Common myeloid progenitor, CD34-positive (primary cell): Measurements from ENCODE around the gene TFEB.

Experiments used
- CTCF ChIA-PET: fragments of 350-600 bp; sonication (Branson Sonifier 250); formaldehyde crosslinking; loops from one replicate; lab custom pipeline; 2021; ENCODE audit warnings: antibody characterized with exemption; lab: Charles Lee
- POLR2A ChIA-PET: fragments of 350-600 bp; sonication (Branson Sonifier 250); formaldehyde crosslinking; loops from one replicate; lab custom pipeline; 2021; ENCODE audit warnings: antibody characterized with exemption; lab: Charles Lee
- DNase-seq, 3 donors: peaks; one replicate each; pipeline versions ENCODE4 v3.0.0 to v3.0.0-alpha.2; 2013
- H3K27ac ChIP-seq, 2 experiments: 1 replicate in 1 of 2; 2 replicates in 1 of 2; pipeline ENCODE4 v1.7.0; 2013; ENCODE audit warnings: inconsistent platforms in 2 of 2, low read length in 2 of 2, mild to moderate bottlenecking in 2 of 2, low read depth in 1 of 2, moderate library complexity in 1 of 2; ENCODE audit not compliant: severe bottlenecking in 2 of 2, insufficient read depth in 1 of 2, poor library complexity in 1 of 2
- H3K27me3 ChIP-seq, 5 experiments: replicated peaks in 2 of 5; 1 replicate in 3 of 5; 2 replicates in 2 of 5; pipeline versions ENCODE4 v1.6.1 to v1.7.0; 2013; ENCODE audit warnings: low read length in 4 of 5, mild to moderate bottlenecking in 2 of 5, moderate library complexity in 2 of 5, inconsistent platforms in 1 of 5; ENCODE audit not compliant: insufficient read depth in 5 of 5, control insufficient read depth in 4 of 5
- H3K36me3 ChIP-seq, 4 experiments: 1 replicate in 2 of 4; 2 replicates in 2 of 4; pipeline versions ENCODE4 v1.6.1 to v1.7.0; 2013; ENCODE audit warnings: low read length in 3 of 4, control low read depth in 1 of 4, mild to moderate bottlenecking in 1 of 4; ENCODE audit not compliant: control insufficient read depth in 4 of 4, insufficient read depth in 4 of 4
- H3K4me1 ChIP-seq, 4 experiments: 1 replicate in 3 of 4; 2 replicates in 1 of 4; pipeline versions ENCODE4 v1.6.1 to v1.7.1; 2013; ENCODE audit warnings: low read length in 3 of 4, mild to moderate bottlenecking in 3 of 4, control low read depth in 1 of 4, inconsistent platforms in 1 of 4, moderate library complexity in 1 of 4; ENCODE audit not compliant: control insufficient read depth in 4 of 4, insufficient read depth in 4 of 4; ENCODE audit errors: control extremely low read depth in 1 of 4
- H3K4me3 ChIP-seq, 7 experiments: 1 replicate in 4 of 7; 2 replicates in 3 of 7; pipeline versions ENCODE4 v1.5.1 to v1.7.0; 2013; ENCODE audit warnings: mild to moderate bottlenecking in 7 of 7, low read length in 6 of 7, moderate library complexity in 6 of 7, inconsistent platforms in 2 of 7, low read depth in 2 of 7, control low read depth in 1 of 7; ENCODE audit not compliant: insufficient read depth in 4 of 7, control insufficient read depth in 1 of 7; ENCODE audit errors: extremely low read depth in 1 of 7
- H3K9me3 ChIP-seq, 5 experiments: 1 replicate in 4 of 5; 2 replicates in 1 of 5; pipeline versions ENCODE4 v1.6.1 to v1.7.1; 2013; ENCODE audit warnings: low read length in 4 of 5, mild to moderate bottlenecking in 2 of 5, inconsistent platforms in 1 of 5, low read depth in 1 of 5, moderate library complexity in 1 of 5; ENCODE audit not compliant: control insufficient read depth in 4 of 5, insufficient read depth in 2 of 5; ENCODE audit errors: control extremely low read depth in 1 of 5
- whole genome bisulfite sequencing: methylation state at CpG from one replicate; pipeline ENCODE4 v1.1.5; 2013; ENCODE audit not compliant: insufficient coverage; 5-methylcytosine and 5-hydroxymethylcytosine counted together

The TFEB gene

GRCh38 chr6:41779788-41780550 is 44.6 kb upstream of the TFEB start, which contains the start of gene FRS3:
Gene FRS3 (minus strand): TSS chr6:41779900. CDS start chr6:41776987, 2,913 bp downstream.
- WGBS = 0% methylated on average over 59 of the region's 73 CpGs
- Histone ChIP-seq H3K27me3 (no peaks in the 10 kb centered on the region), H3K36me3 (peaks cover 0 to 9% (median 6%) of the 10 kb centered on the region in 4 experiments), H3K4me1 (peaks cover 24 to 51% (median 45%) of the 10 kb centered on the region in 4 experiments), H3K9me3 (no peaks in the 10 kb centered on the region), H3K4me3 (peak within 1 kb of the TSS; percentile 52 to 85 (median 74)), H3K27ac (peak within 1 kb of the TSS in 1 of 2 experiments; percentile 69)
- ChIA-PET CTCF (interaction anchor here (0.5 to 1.3 kb wide), 2 partner anchors 46 to 391 kb away, joined by 3 read pairs; no protein-coding TSS in a partner anchor), POLR2A (interaction anchor here (0.6 kb wide), 1 partner anchor 19 kb away, joined by 4 read pairs; no protein-coding TSS in a partner anchor)
- peak; percentile 96 to 98 (median 96) for DNase-seq

- ChIA-PET POLR2A (no interaction called here), CTCF (no interaction called here)
- Histone ChIP-seq H3K27me3 (no peaks in the 10 kb centered on the region), H3K9me3 (no peaks in the 10 kb centered on the region), H3K27ac (peak overlapping the region in 1 of 2 experiments; percentile 69), H3K4me3 (peak overlapping the region; percentile 52 to 85 (median 74)), H3K36me3 (peaks cover 0 to 15% (median 10%) of the 10 kb centered on the region in 4 experiments), H3K4me1 (peaks cover 24 to 44% (median 43%) of the 10 kb centered on the region in 4 experiments)
- no peak for DNase-seq
- WGBS = 4% methylated on average over 14 of the region's 16 CpGs
Measured at GRCh38 chr6:41779336-41779735, 43.9 kb upstream of the TFEB start.

GRCh38 chr6:41778895-41779294 is 43.5 kb upstream of the TFEB start:
- peaks cover 0 to 18% (median 12%) of the 10 kb centered on the region in 4 experiments for H3K36me3 ChIP-seq
- H3K27me3 ChIP-seq = no peaks in the 10 kb centered on the region
- no peak for DNase-seq
- peak overlapping the region in 1 of 2 experiments; percentile 69 for H3K27ac ChIP-seq
- peaks cover 24 to 44% (median 42%) of the 10 kb centered on the region in 4 experiments for H3K4me1 ChIP-seq
- H3K9me3 ChIP-seq = no peaks in the 10 kb centered on the region
- H3K4me3 ChIP-seq = peak overlapping the region in 6 of 7 experiments; percentile 64 to 85 (median 77)
- ChIA-PET CTCF (interaction anchor here (1.0 to 8.5 kb wide), 6 partner anchors 8 to 80 kb away, joined by 3 to 98 read pairs (median 12); partner anchors contain the start of genes TFEB and TOMM6), POLR2A (no interaction called here)
- WGBS = 69% methylated on average over 5 of the region's 6 CpGs

- H3K27me3 ChIP-seq = no peaks in the 10 kb centered on the region
- H3K9me3 ChIP-seq = no peaks in the 10 kb centered on the region
- 95% methylated on average over 3 of the region's 5 CpGs for WGBS
- peak in 2 of 3 donors; percentile 52 to 56 for DNase-seq
- no peak overlapping the region for H3K27ac ChIP-seq
- peaks cover 0 to 23% (median 13%) of the 10 kb centered on the region in 4 experiments for H3K36me3 ChIP-seq
- ChIA-PET CTCF (interaction anchor here (0.5 to 8.5 kb wide), 12 partner anchors 9 to 267 kb away, joined by 3 to 98 read pairs (median 4); partner anchors contain the start of genes TFEB and TOMM6), POLR2A (interaction anchor here (0.6 kb wide), 2 partner anchors 33 to 158 kb away, joined by 3 read pairs; no protein-coding TSS in a partner anchor)
- peaks cover 24 to 44% (median 42%) of the 10 kb centered on the region in 4 experiments for H3K4me1 ChIP-seq
- H3K4me3 ChIP-seq = peak overlapping the region in 1 of 7 experiments; percentile 45
Measured at GRCh38 chr6:41777551-41778285, 42.3 kb upstream of the TFEB start.

DNA sequence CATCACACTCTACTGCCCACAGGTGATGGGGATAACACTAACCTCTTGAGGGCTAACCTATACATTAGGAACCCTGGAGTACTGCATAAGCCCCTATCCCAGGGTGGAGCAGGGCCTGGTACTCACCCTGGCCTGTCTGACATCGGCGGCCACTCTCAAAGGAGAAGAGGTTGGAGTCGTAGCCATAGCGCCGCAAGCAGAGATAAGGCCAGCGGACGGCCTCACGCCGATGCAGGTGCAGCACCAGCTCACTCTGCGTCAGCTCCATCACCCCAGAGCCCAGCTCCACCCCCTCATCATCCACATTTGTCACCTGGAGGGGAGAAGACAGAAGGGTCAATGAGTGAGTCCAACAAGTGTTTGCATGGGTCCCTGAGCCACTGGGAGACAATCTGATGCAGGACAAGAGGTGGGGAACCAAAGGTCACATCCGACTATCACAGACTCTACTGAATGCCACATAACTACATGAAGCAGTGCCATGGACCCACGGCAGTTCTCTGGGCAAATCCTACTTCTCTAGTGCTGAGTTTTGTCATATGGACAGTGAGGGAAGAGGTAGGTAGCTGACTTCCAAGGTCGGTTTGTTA is 40.0 kb upstream of the TFEB start:
- Histone ChIP-seq H3K4me1 (peaks cover 17 to 32% (median 31%) of the 10 kb centered on the region in 4 experiments), H3K27me3 (no peaks in the 10 kb centered on the region), H3K9me3 (no peaks in the 10 kb centered on the region), H3K36me3 (peaks cover 0 to 46% (median 26%) of the 10 kb centered on the region in 4 experiments), H3K4me3 (no peak overlapping the region), H3K27ac (no peak overlapping the region)
- POLR2A ChIA-PET = no interaction called here
- CTCF ChIA-PET = interaction anchor here (0.8 to 8.5 kb wide), 18 partner anchors 10 to 899 kb away, joined by 3 to 98 read pairs (median 5); partner anchors contain the start of genes TAF8 and TFEB
- WGBS = 88% methylated on average over 11 of the region's 13 CpGs
- no peak for DNase-seq

- Histone ChIP-seq H3K27me3 (no peaks in the 10 kb centered on the region), H3K27ac (no peak overlapping the region), H3K4me3 (no peak overlapping the region), H3K4me1 (peaks cover 17 to 32% (median 30%) of the 10 kb centered on the region in 4 experiments), H3K9me3 (no peaks in the 10 kb centered on the region), H3K36me3 (peaks cover 0 to 49% (median 29%) of the 10 kb centered on the region in 4 experiments)
- ChIA-PET POLR2A (no interaction called here), CTCF (interaction anchor here (0.6 to 8.5 kb wide), 14 partner anchors 10 to 69 kb away, joined by 3 to 98 read pairs (median 6); partner anchors contain the start of gene TFEB)
- WGBS = 95% methylated on average over 2 of the region's 3 CpGs
- DNase-seq = no peak
Measured at GRCh38 chr6:41774841-41775240, 39.4 kb upstream of the TFEB start.
